ENCODE results near the gene GJB6. TPM values are rescaled to one million over a fixed set of nuclear protein-coding genes. Genes with fewer than 3 reads are reported as not detected.

The GJB6 gene
- total RNA-seq, 4 donors from 2014 or later: not detected

- Histone ChIP-seq H3K9me3 (no peaks in the 10 kb centered on the region), H3K4me3 (peak overlapping the region; percentile 35 to 79 (median 62)), H3K36me3 (no peaks in the 10 kb centered on the region), H3K27me3 (peaks cover 0 to 16% of the 10 kb centered on the region in 2 donors), H3K27ac (no peak overlapping the region), H3K4me1 (peaks cover 0 to 29% (median 15%) of the 10 kb centered on the region in 4 donors)
- no peak for TF ChIP-seq CTCF (IDR thresholded peaks at IDR 0.05)
- TF ChIP-seq POLR2A (IDR thresholded peaks at IDR 0.05): no peak
- DNase-seq: no peak
These were observed 38.8 kb downstream of the GJB6 start for GRCh38 chr13:20193162-20193906.

GRCh38 chr13:20192836-20193161 lies 39.3 kb downstream of the GJB6 start, which contains the start of gene GJB2:
Gene GJB2 (minus strand): TSS chr13:20192938. CDS start chr13:20189581, 3,357 bp downstream.
- Histone ChIP-seq H3K27me3 (peaks cover 0 to 16% of the 10 kb centered on the region in 2 donors), H3K4me1 (peaks cover 0 to 23% (median 15%) of the 10 kb centered on the region in 4 donors), H3K4me3 (peak within 1 kb of the TSS; percentile 35 to 79 (median 62)), H3K36me3 (no peaks in the 10 kb centered on the region), H3K27ac (peak within 1 kb of the TSS in 3 of 4 donors; percentile 20 to 62 (median 59)), H3K9me3 (no peaks in the 10 kb centered on the region)
- peak in 2 of 3 donors; percentile 61 to 68 for DNase-seq
- no peak for TF ChIP-seq CTCF (IDR thresholded peaks at IDR 0.05)
- TF ChIP-seq POLR2A (IDR thresholded peaks at IDR 0.05): no peak

- Histone ChIP-seq H3K9me3 (no peaks in the 10 kb centered on the region), H3K27ac (peak overlapping the region in 3 of 4 donors; percentile 20 to 62 (median 59)), H3K27me3 (peaks cover 0 to 16% of the 10 kb centered on the region in 2 donors), H3K4me1 (peaks cover 0 to 19% (median 15%) of the 10 kb centered on the region in 4 donors), H3K36me3 (no peaks in the 10 kb centered on the region), H3K4me3 (peak overlapping the region; percentile 35 to 79 (median 62))
- no peak for TF ChIP-seq CTCF (IDR thresholded peaks at IDR 0.05)
- TF ChIP-seq POLR2A (IDR thresholded peaks at IDR 0.05): no peak
- DNase-seq: peak in 2 of 3 donors; percentile 58 to 68
These were observed 39.8 kb downstream of the GJB6 start for GRCh38 chr13:20192158-20192835.

GRCh38 chr13:20191311-20192157 lies 40.6 kb downstream of the GJB6 start:
- H3K4me1 ChIP-seq: peaks cover 0 to 19% (median 15%) of the 10 kb centered on the region in 4 donors
- DNase-seq: peak in 2 of 3 donors; percentile 62 to 69
- peak overlapping the region; percentile 35 to 79 (median 62) for H3K4me3 ChIP-seq
- H3K9me3 ChIP-seq: no peaks in the 10 kb centered on the region
- H3K36me3 ChIP-seq: no peaks in the 10 kb centered on the region
- peaks cover 0 to 16% of the 10 kb centered on the region in 2 donors for H3K27me3 ChIP-seq
- no peak for TF ChIP-seq POLR2A (IDR thresholded peaks at IDR 0.05)
- peak in 1 of 6 experiments; percentile 1 for TF ChIP-seq CTCF (IDR thresholded peaks at IDR 0.05)
- H3K27ac ChIP-seq: peak overlapping the region in 3 of 4 donors; percentile 20 to 62 (median 59)
